H4 (cell line): Measurements from ENCODE around the gene POGK. TPM values are rescaled to one million over a fixed set of nuclear protein-coding genes. Genes with fewer than 3 reads are reported as not detected.
A peak's percentile ranks its signal among the peaks of the same experiment; 100 is the strongest.

Experiments used
- DNase-seq: peaks from one replicate; pipeline ENCODE4 v3.0.0-alpha.2; 2015; ENCODE audit warnings: low spot score
- total RNA-seq: library from RNA; depleted of rRNA; stranded (reverse); fragments of >200 nt; shearing (Covaris generic); gene quantifications from 2 replicates; pipeline ENCODE4 v1.2.3, GENCODE V29; 2014; rRNA removed

The POGK gene
- total RNA-seq, 1 experiment from 2014 or later, result 22.2 TPM

DNA sequence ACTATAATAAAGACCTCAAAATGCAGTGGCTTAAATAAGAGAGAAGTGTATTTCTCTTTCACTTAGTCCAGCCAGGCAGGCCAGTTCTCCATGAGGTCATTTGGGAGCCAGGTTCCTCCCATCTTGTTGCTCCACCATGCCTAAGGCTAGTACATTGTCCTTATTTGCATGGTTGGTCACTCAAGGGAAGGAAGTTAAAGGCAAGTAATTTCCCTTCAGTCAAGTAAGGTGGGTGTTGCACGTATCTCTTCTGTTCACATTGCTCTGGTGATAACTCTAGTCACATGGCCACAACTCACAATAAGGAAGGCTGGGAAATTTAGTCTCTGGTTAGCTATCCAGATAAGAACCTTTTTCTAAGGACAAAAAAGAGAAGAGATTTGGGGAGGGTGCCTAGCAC is 64.0 kb downstream of the POGK start:
- DNase-seq, result no peak

DNA sequence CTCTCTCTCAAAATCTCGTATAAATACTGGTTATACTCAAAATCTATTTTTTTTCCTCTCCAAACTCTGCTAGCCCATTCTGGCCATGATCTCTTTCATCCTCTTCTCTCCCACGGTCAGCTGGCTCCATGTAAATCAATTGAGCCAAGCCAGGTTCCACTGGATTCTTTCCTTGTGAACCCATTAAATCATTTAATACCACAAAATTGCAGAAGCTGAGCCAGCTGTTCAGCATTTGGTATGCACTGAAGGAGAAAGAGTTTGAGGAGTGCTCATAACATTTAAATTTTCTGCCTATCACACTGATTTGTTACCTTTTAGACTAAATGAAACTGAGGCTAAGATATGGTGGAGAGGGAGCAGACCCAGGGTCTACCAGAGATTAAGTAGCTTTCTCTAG is 65.9 kb downstream of the POGK start:
- DNase-seq, result no peak

DNA sequence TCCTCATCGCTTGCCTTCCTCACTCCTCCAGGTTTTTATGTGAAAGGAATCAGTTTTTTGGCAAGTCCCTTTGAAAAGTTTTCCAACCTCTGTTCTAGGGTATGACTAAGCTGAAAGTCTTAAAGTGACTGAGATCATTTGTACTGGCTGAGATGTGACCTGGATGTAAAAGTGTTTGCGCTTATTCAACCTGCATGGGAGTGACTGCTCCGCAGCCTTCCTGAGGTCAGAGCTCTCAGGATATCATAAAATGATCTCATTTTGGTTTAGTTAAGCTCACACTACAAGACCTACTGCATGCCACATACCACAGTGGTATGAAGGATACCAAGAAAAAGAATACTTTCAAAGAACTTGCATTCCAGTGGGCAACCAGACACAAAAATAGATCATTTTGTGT is 66.6 kb downstream of the POGK start:
- peak; percentile 97 for DNase-seq

Other genes with a start within 250 kb of the POGK start
- 16.3 and 20.9 TPM in 2 replicates for gene TADA1, start 36.8 kb downstream of the POGK start, total RNA-seq
- 5.9 and 7.0 TPM in 2 replicates for gene ILDR2, start 136.1 kb downstream of the POGK start, total RNA-seq
- gene MAEL, start 149.8 kb downstream of the POGK start, total RNA-seq, result not detected in 2 replicates